Esophagus muscularis mucosa (tissue), 4 donors: ENCODE measurements around the gene TEAD1. TPM values are rescaled to one million over a fixed set of nuclear protein-coding genes. Genes with fewer than 3 reads are reported as not detected.

Experiments used
- DNase-seq: peaks from one replicate; pipeline ENCODE4 v3.0.0-alpha.2; 2017; ENCODE audit errors: extremely low spot score
- H3K27ac ChIP-seq, 4 donors: fragments of 200-600 bp; sonication (generic); replicated peaks in 1 of 4; 1 replicate in 3 of 4; 2 replicates in 1 of 4; pipeline ENCODE4 v1.5.1; 2016 to 2019; ENCODE audit warnings: mild to moderate bottlenecking in 1 of 4
- H3K27me3 ChIP-seq, 4 donors: fragments of 200-600 bp; sonication (generic); one replicate each; pipeline versions ENCODE4 v1.5.1 to v1.6.0; 2016 to 2019
- H3K36me3 ChIP-seq, 4 donors: fragments of 200-600 bp; sonication (generic); one replicate each; pipeline ENCODE4 v1.5.1; 2016 to 2019
- H3K4me1 ChIP-seq, 4 donors: fragments of 200-600 bp; sonication (generic); one replicate each; pipeline ENCODE4 v1.5.1; 2016 to 2019
- H3K4me3 ChIP-seq, 4 donors: fragments of 200-600 bp; sonication (generic); 1 replicate in 2 of 4; 2 replicates in 2 of 4; pipeline ENCODE4 v1.5.1; 2016 to 2019; ENCODE audit warnings: mild to moderate bottlenecking in 4 of 4, moderate library complexity in 1 of 4
- H3K9me3 ChIP-seq, 4 donors: fragments of 200-600 bp; sonication (generic); 1 replicate in 3 of 4; 2 replicates in 1 of 4; pipeline ENCODE4 v1.5.1; 2016 to 2019
- EP300 ChIP-seq: sonication (generic); formaldehyde crosslinking; IDR thresholded peaks from one replicate; pipeline ENCODE4 v1.6.1; 2017; ENCODE audit warnings: antibody characterized with exemption
- POLR2A ChIP-seq: fragments of 450-650 bp; IDR thresholded peaks from one replicate; pipeline ENCODE4 v1.6.1; 2017; ENCODE audit warnings: antibody characterized with exemption, moderate library complexity, mild to moderate bottlenecking, low read depth
- POLR2AphosphoS5 ChIP-seq, 2 donors: sonication (generic); formaldehyde crosslinking; IDR thresholded peaks; one replicate each; pipeline ENCODE4 v1.6.1; 2017; ENCODE audit warnings: antibody characterized with exemption in 2 of 2
- WGBS: methylation state at CpG from one replicate; pipeline ENCODE4 v1.1.5; 2018; 5-methylcytosine and 5-hydroxymethylcytosine counted together
- intact Hi-C: fragments of 100-400 bp; cut with DNase I; formaldehyde crosslinking; loops from one replicate; pipeline ENCODE4 v1.15.1; 2023
- total RNA-seq, 4 donors: library from RNA; depleted of rRNA; stranded (reverse); fragments of >200 nt; gene quantifications; one replicate each; pipeline versions ENCODE4 v1.1.0 to v1.2.1, GENCODE V29; 2016
- TF ChIP-seq, protein P1 (sequence below), 3 experiments: fragments of 200-600 bp in 2 of 3; fragments of 450-650 bp in 1 of 3; sonication (generic) in 2 of 3; IDR thresholded peaks; one replicate each; pipeline ENCODE4 v1.5.1; 2017 to 2019; ENCODE audit warnings: antibody characterized with exemption in 3 of 3, mild to moderate bottlenecking in 2 of 3, moderate library complexity in 1 of 3

The TEAD1 gene
- total RNA-seq, 4 donors from 2014 or later = 147 to 307 (median 232) TPM

- DNase-seq = no peak
- Histone ChIP-seq H3K36me3 (no peaks in the 10 kb centered on the region), H3K27ac (no peak overlapping the region), H3K4me3 (no peak overlapping the region), H3K27me3 (no peaks in the 10 kb centered on the region), H3K4me1 (peaks cover 56 to 100% (median 80%) of the 10 kb centered on the region in 4 donors), H3K9me3 (no peaks in the 10 kb centered on the region)
- 82% methylated on average over 8 of the region's 8 CpGs for WGBS
- intact Hi-C loops = no loop called here
- TF ChIP-seq POLR2A (no peak), POLR2AphosphoS5 (IDR thresholded peaks at IDR 0.05) (no peak)
- TF ChIP-seq, protein P1, sequence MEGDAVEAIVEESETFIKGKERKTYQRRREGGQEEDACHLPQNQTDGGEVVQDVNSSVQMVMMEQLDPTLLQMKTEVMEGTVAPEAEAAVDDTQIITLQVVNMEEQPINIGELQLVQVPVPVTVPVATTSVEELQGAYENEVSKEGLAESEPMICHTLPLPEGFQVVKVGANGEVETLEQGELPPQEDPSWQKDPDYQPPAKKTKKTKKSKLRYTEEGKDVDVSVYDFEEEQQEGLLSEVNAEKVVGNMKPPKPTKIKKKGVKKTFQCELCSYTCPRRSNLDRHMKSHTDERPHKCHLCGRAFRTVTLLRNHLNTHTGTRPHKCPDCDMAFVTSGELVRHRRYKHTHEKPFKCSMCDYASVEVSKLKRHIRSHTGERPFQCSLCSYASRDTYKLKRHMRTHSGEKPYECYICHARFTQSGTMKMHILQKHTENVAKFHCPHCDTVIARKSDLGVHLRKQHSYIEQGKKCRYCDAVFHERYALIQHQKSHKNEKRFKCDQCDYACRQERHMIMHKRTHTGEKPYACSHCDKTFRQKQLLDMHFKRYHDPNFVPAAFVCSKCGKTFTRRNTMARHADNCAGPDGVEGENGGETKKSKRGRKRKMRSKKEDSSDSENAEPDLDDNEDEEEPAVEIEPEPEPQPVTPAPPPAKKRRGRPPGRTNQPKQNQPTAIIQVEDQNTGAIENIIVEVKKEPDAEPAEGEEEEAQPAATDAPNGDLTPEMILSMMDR (IDR thresholded peaks at IDR 0.05) = no peak
Measured at GRCh38 chr11:12682288-12682687, 8.1 kb downstream of the TEAD1 start.

DNA sequence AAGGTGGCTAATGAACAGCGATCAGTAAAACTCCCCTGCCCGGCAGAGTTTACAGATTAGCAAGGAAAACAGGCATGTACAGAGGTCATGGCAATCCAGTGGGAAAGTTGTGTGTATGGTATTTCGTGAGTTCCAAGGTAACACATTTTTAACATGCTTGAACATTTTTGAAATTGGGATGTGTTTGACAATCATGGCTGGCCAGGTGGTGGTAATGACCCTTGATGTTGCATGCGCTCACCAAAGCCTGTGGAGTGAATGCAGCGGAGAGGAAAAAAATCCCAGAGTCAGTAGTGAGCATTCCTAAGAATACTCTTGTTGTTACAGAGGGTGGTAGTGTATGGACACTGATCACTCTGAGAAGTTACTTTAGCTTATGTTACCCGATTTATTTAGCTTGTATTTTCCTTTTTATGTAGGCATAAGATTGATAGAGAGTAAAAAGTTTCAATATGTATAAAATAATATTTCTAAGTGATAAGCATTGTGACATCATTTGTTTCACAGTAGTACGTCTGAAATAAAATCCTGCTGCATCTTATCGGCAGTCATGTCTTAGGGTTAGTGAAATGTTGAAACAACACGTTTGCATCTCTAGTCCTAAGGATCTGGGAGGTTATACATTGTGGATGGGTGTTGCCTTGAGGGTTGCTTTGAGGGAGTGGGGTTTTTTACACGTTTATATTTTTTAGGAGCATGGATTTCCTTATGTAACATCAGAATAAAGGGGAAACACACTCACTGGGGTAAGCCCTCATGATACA, 8.7 kb downstream of the TEAD1 start:
- DNase-seq = no peak
- Histone ChIP-seq H3K27me3 (no peaks in the 10 kb centered on the region), H3K4me3 (no peak overlapping the region), H3K36me3 (no peaks in the 10 kb centered on the region), H3K27ac (no peak overlapping the region), H3K9me3 (no peaks in the 10 kb centered on the region), H3K4me1 (peaks cover 53 to 100% (median 80%) of the 10 kb centered on the region in 4 donors)
- intact Hi-C loops = no loop called here
- 84% methylated on average over 10 of the region's 10 CpGs for WGBS
- TF ChIP-seq POLR2AphosphoS5 (IDR thresholded peaks at IDR 0.05) (no peak), EP300 (no peak), POLR2A (no peak)
- TF ChIP-seq, protein P1 (IDR thresholded peaks at IDR 0.05) = no peak

DNA sequence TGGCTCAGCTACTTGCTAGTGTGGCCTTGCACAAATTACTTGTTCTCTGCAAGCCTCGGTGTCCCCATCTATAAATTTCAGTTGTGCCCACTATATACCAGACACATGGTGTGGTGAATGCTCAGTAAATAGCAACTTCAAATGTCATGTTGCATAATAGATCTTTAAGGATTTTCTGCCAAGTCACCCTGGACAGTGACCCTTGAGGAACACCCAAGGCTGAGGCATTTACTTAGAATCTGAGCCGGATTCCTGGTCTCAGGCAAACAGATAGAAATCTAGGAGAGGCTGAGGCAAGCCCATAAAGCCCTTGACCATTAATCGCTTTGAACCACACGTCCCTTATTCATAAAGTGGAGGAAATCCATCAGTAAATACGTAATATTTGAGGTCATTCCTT, 9.7 kb downstream of the TEAD1 start:
- Histone ChIP-seq H3K36me3 (no peaks in the 10 kb centered on the region), H3K27me3 (no peaks in the 10 kb centered on the region), H3K4me1 (peaks cover 57 to 99% (median 80%) of the 10 kb centered on the region in 4 donors), H3K27ac (no peak overlapping the region), H3K9me3 (no peaks in the 10 kb centered on the region), H3K4me3 (no peak overlapping the region)
- intact Hi-C loops = no loop called here
- no peak for DNase-seq
- 83% methylated on average over 5 of the region's 5 CpGs for WGBS
- TF ChIP-seq, protein P1 (IDR thresholded peaks at IDR 0.05) = no peak
- TF ChIP-seq POLR2A = no peak
- no peak for TF ChIP-seq EP300
- TF ChIP-seq POLR2AphosphoS5 (IDR thresholded peaks at IDR 0.05) = no peak

DNA sequence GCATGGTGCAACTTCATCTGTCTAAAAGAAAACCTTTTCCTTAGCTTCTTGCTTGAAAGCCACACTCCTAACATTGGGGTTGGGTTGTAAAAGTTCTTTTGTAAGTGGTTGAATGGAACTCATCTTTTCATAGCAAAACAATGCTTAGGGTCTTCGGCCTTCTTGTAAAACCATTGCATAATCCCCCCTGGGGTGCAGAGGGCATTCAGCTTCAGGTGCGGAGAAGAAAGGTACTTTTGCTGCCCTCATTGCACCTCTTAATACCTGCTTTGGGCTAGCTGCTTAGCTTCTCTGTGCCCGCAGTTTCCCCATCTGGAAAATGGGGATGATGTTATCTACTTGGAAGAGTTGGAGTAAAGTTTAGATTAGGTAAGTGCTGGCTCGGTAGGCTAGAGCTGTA, 10.1 kb downstream of the TEAD1 start:
- no peaks in the 10 kb centered on the region for H3K9me3 ChIP-seq
- H3K36me3 ChIP-seq = no peaks in the 10 kb centered on the region
- DNase-seq = no peak
- TF ChIP-seq, protein P1 (IDR thresholded peaks at IDR 0.05) = no peak
- TF ChIP-seq POLR2AphosphoS5 (IDR thresholded peaks at IDR 0.05) (no peak), POLR2A (no peak), EP300 (no peak)
- intact Hi-C loops = no loop called here
- WGBS = 88% methylated on average over 4 of the region's 4 CpGs
- no peaks in the 10 kb centered on the region for H3K27me3 ChIP-seq
- peaks cover 55 to 99% (median 80%) of the 10 kb centered on the region in 4 donors for H3K4me1 ChIP-seq
- H3K27ac ChIP-seq = no peak overlapping the region
- H3K4me3 ChIP-seq = no peak overlapping the region

DNA sequence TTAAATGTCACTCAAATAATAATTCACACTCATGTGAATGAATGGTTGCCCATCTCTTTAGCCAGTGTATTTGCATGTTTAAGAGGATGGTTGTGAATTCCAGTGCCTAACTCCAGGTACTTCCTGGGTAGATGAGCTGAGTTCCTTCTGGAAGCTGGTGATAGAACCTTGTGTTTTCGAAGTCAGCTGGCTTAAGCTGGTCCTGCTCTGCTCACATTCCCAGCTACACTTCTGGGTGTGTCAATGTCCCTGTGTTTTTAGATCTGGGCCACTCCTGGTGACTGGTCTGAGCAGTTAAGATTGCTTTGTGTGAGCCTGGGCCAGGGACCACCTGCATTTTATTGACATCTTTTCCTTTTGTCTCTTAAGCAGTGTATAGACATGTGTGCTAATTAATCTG, 10.6 kb downstream of the TEAD1 start:
- H3K27me3 ChIP-seq = no peaks in the 10 kb centered on the region
- peaks cover 52 to 99% (median 80%) of the 10 kb centered on the region in 4 donors for H3K4me1 ChIP-seq
- H3K9me3 ChIP-seq = no peaks in the 10 kb centered on the region
- TF ChIP-seq POLR2AphosphoS5 (IDR thresholded peaks at IDR 0.05) = no peak
- TF ChIP-seq EP300 = no peak
- TF ChIP-seq POLR2A = no peak
- TF ChIP-seq, protein P1 (IDR thresholded peaks at IDR 0.05) = no peak
- no peak overlapping the region for H3K4me3 ChIP-seq
- no peaks in the 10 kb centered on the region for H3K36me3 ChIP-seq
- intact Hi-C loops = no loop called here
- WGBS = 33% methylated on average over 1 of the region's 1 CpG
- no peak for DNase-seq
- no peak overlapping the region for H3K27ac ChIP-seq
